LNCaP clone FGC (cell line): ENCODE results near the gene CCDC88C.

Experiments used
- DNase-seq: peaks from one replicate; pipeline ENCODE4 v3.0.0-alpha.2; 2011; ENCODE audit warnings: low read depth
- H3K4me3 ChIP-seq: 2 replicates; pipeline ENCODE4 v1.5.1; 2011; ENCODE audit warnings: mild to moderate bottlenecking, low read depth, low read length, control low read depth
- CTCF ChIP-seq: IDR thresholded peaks from 2 replicates; pipeline ENCODE4 v1.5.1; 2012; ENCODE audit warnings: mild to moderate bottlenecking; ENCODE audit not compliant: control insufficient read depth, insufficient read depth; ENCODE audit errors: extremely low read depth

Gene CCDC88C

DNA sequence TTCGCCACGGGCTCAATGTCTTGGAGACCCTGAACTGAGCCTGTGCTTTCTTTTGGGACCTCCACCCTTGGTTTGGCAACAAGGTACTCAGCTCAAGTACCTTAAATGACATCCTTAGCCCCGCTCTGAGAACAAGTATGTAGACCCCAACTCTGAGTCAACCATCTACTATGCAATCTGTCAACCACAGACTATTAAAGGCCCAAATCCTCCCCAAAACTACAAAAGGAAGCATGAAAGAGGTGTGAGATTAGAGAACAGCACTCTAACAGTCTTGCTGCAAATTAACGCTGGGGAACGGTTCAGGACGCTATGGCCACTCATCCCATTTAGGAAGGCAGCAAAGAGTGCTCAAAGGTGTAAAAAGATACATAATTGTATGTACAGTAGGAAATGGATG, 52.1 kb downstream of the CCDC88C start:
- no peak overlapping the region for H3K4me3 ChIP-seq
- DNase-seq, result no peak

GRCh38 chr14:91364524-91365270, 52.9 kb downstream of the CCDC88C start:
- H3K4me3 ChIP-seq, result no peak overlapping the region
- no peak for TF ChIP-seq CTCF
- no peak for DNase-seq

More for the DNA sequence above, 52.1 kb downstream of the CCDC88C start:
- TF ChIP-seq CTCF, result no peak

DNA sequence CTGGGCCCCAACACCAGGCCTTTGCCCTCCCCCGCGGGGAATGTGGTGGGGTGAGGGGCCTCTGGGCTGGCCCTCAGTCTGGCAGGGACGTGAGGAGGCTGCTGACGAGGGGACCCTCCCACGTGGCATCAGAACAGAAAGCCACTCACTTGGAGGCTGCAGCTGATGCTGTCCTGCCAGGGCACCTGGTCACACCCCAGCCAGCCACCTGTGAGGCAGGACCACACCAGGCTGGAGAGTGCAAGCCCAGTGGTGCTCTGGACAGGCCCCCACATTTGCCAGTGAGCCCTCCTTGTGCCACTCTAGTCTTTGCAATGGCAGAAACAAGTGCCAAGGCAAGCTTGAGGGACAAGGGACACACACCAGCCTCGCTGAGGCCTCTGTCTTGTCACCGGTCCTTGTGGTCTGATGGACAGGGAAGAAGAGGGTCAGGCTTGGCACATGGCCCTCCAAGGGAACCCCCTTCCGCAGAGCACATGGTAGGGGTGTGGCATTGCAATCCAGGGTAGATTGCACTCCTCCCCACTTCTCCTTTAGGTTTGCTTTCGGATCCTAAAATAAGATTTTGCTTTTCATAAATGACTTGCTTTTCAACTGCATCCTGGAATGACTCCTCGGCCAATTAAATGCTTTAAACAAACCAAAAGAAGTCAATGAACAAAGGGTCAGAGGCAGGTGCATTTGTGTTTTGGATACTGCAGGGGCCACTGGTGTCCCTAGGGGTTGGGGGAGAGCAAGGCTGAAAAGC, 53.7 kb downstream of the CCDC88C start:
- H3K4me3 ChIP-seq, result no peak overlapping the region
- no peak for DNase-seq
- no peak for TF ChIP-seq CTCF

DNA sequence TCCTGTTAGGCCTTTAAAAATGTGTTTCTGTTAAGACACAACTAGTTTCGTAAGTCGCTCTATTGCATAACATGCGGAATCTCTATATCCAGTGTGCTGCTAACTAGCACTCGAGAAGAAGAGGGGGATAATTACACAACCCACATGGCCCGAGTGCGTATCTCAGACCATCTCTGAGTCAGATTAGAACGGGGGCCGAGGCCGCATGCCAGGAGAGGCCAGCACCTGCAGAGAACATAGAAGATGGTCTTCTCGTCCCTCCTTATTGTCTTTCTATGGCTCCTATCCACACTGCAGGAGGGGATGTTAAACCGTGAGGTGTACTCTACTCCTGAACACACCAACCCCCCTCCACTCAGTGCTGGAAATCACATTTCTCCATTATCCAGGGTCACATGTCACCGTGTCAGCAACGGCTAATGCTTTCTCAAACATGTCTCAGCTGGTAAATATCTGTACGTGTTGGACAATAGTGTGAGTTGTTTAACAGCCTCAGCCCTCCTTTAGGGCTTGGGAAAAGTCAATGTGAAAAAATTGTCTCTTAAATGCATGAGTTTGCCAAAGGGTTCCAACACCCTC, 56.3 kb downstream of the CCDC88C start:
- H3K4me3 ChIP-seq, result no peak overlapping the region
- no peak for TF ChIP-seq CTCF
- DNase-seq, result no peak

DNA sequence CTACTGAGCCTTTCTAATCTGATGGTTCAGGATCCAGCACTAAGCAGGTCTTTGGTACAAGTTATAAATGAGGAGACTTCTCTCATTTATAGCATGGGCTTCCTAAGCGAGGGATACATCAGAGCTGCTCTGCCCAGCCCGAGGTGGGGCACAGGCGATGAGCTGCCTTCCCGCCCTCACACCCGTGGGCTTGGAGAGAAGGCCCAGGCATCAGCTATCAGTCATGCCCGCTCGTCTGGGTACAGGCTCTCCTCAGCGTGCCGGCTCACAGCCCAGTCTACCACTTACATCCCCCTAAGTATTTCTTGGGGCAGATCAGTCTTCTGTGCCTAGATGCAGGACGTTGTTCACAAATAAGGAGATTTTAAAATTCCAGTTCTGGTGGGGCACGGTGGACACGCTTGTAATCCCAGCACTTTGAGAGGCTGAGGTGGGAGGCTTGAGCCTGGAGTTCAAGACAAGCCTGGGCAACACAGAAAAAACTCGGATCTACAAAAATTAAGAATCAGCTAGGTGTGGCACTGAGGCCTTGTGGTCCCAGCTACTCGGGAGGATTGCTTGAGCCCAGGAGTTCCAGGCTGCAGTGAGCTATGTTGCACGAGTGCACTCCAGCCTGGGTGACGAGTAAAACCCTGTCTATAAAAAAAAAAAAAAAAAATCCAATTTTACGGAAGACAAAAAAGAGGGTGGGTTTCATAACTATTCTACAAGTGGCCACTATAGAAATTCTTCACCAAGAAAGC, 57.0 kb downstream of the CCDC88C start:
- no peak for DNase-seq
- H3K4me3 ChIP-seq, result no peak overlapping the region
- TF ChIP-seq CTCF, result no peak

GRCh38 chr14:91358654-91359220, 58.9 kb downstream of the CCDC88C start:
- DNase-seq, result no peak
- TF ChIP-seq CTCF, result no peak
- H3K4me3 ChIP-seq, result no peak overlapping the region
